Dendritic cell treated with granulocyte-macrophage colony-stimulating factor and Interleukin-4, amounts not matched to agents 40 ng/mL and 50 ng/mL, for 4 days (primary cell): ENCODE results near the gene GPC3.

Experiments
- H3K27ac Mint-ChIP-seq: one replicate; pipeline ENCODE4 v1.8.0; 2022; ENCODE audit warnings: mild to moderate bottlenecking, mixed read lengths
- H3K27me3 Mint-ChIP-seq: one replicate; pipeline ENCODE4 v1.8.0; 2022; ENCODE audit warnings: mild to moderate bottlenecking, mixed read lengths
- H3K36me3 Mint-ChIP-seq: one replicate; pipeline ENCODE4 v1.8.0; 2022; ENCODE audit warnings: low read depth, mixed read lengths
- H3K4me1 Mint-ChIP-seq: one replicate; pipeline ENCODE4 v1.8.0; 2022; ENCODE audit warnings: low read depth, mixed read lengths
- H3K4me3 Mint-ChIP-seq: one replicate; pipeline ENCODE4 v1.8.0; 2022; ENCODE audit warnings: mild to moderate bottlenecking, moderate library complexity, mixed read lengths
- H3K9me3 Mint-ChIP-seq: one replicate; pipeline ENCODE4 v1.8.0; 2022; ENCODE audit warnings: mixed read lengths
- intact Hi-C: fragments of 100-400 bp; cut with micrococcal nuclease; formaldehyde crosslinking; loops from one replicate; pipeline ENCODE4 v1.15.0; 2022

The GPC3 gene

DNA sequence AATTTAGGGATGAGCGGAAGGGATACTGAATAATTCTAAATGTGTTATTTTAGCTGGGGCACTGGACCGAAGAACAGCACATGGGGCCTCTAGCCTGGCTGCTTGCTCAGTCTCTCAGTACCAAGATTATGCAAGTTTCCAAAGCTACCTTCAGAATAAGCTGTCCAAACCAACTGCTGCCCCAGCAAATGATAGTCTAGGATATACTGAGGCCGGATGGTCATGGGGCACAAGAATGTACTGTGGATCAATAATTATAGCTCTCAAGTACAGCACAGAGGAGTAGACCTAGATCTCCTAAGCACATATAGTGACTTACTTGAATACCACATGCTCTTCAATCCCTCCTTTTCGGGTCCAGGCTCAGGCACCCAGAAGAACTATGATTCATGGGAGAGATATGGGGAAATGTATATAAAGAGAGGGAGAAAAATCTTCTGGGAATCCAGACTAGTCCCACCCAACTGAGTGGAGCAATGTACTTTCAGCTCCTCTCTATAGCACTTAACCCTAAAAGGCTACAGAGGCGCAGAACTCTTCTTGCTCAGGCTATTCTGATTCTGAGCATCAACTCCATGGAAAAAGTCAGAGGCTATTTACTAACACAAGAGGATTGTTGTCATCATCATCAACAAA, 409.8 kb downstream of the GPC3 start:
- Mint-ChIP-seq H3K36me3 (no peaks in the 10 kb centered on the region), H3K9me3 (peaks cover 9% of the 10 kb centered on the region), H3K27me3 (peaks cover 8% of the 10 kb centered on the region), H3K27ac (no peak overlapping the region), H3K4me3 (no peak overlapping the region), H3K4me1 (peaks cover 8% of the 10 kb centered on the region)
- intact Hi-C loops: no loop called here

DNA sequence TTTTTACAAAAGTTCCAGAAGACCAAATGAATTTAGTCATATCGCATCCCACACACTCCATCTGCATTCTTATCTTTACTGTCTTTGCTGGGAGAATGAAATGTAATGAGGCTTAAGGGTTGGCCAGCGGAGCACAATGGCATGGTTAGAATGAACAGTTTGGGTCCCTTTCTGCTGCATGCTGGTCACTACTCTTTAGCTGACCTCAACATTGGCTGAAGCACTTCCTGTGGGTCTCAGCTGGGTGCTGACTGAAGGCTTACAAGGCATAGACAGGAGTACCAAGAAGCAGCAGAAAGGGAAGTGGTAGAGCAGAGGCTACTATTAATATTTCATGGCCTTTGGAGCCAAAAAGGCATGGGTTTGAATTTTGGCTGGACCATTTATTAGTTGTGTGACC, 410.7 kb downstream of the GPC3 start:
- no peak overlapping the region for H3K4me3 Mint-ChIP-seq
- no peaks in the 10 kb centered on the region for H3K36me3 Mint-ChIP-seq
- H3K4me1 Mint-ChIP-seq: peaks cover 3% of the 10 kb centered on the region
- no peak overlapping the region for H3K27ac Mint-ChIP-seq
- intact Hi-C loops: no loop called here
- H3K9me3 Mint-ChIP-seq: peaks cover 9% of the 10 kb centered on the region
- peaks cover 5% of the 10 kb centered on the region for H3K27me3 Mint-ChIP-seq

DNA sequence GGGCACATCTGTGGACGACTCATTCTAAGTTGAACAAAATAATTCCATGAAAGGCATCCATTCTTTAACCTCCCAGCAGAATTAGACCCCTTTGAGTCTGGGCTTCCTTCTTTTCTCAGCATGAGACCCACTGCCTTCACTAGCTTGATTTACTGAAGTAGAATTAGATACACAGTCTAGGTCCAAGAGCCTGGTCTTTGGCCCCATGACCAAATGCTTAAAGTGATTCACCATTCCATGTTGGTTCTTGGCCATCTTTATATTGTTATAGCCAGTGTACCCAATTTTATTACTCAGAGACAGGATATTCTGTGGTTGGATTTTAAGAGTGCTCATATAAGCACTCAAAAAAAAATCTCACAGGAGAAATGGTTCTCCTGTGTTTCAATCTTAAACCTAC, 414.8 kb downstream of the GPC3 start:
- intact Hi-C loops: no loop called here

DNA sequence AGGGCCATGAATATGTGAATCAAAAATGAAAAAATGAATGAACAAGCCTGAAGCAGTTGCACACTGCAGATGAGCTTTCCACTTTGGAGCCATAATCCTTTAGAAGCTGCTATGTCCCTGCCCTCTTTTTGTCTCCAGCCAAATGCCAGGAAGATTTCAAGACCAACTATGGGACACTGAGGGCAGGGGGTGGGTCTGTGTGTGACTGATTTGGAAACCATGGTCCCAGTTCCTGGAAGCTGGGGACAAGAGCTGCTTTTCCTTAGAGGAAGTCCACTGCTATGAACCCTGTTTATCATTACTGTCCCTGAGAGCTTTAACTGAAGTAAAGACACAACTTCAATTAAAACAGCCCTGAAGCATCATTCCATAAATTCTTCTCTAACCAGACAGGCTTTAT, 416.2 kb downstream of the GPC3 start:
- Mint-ChIP-seq H3K4me3 (no peak overlapping the region), H3K27ac (no peak overlapping the region), H3K9me3 (peaks cover 9% of the 10 kb centered on the region), H3K4me1 (no peaks in the 10 kb centered on the region), H3K36me3 (no peaks in the 10 kb centered on the region), H3K27me3 (peaks cover 3% of the 10 kb centered on the region)
- intact Hi-C loops: loop anchor here (5.0 kb wide), 1 partner anchor 38 kb away; no protein-coding TSS in a partner anchor

More for the DNA sequence above, 414.8 kb downstream of the GPC3 start:
- Mint-ChIP-seq H3K27ac (no peak overlapping the region), H3K36me3 (no peaks in the 10 kb centered on the region), H3K4me1 (no peaks in the 10 kb centered on the region), H3K9me3 (peaks cover 9% of the 10 kb centered on the region), H3K4me3 (no peak overlapping the region), H3K27me3 (no peaks in the 10 kb centered on the region)

DNA sequence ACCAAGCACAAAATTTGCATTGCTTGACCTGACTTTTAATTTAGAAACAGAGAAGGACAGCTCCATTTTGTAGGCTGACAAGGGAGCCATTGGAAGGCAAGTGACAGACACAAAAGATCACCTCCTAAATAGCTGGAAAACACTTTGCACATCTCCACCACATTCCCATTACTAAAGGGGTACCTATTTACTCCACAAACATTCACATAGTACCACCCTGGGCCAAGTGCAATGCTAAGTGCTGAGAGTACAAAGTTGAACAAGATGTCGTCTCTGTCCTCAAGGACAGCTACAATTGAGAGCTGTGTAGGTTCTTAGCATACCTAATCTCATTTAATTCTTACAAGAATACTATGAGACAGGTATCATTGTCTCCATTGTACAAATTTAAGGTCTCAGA, 417.3 kb downstream of the GPC3 start:
- intact Hi-C loops: loop anchor here (5.0 kb wide), 1 partner anchor 39 kb away; no protein-coding TSS in a partner anchor
- Mint-ChIP-seq H3K4me3 (no peak overlapping the region), H3K4me1 (no peaks in the 10 kb centered on the region)

DNA sequence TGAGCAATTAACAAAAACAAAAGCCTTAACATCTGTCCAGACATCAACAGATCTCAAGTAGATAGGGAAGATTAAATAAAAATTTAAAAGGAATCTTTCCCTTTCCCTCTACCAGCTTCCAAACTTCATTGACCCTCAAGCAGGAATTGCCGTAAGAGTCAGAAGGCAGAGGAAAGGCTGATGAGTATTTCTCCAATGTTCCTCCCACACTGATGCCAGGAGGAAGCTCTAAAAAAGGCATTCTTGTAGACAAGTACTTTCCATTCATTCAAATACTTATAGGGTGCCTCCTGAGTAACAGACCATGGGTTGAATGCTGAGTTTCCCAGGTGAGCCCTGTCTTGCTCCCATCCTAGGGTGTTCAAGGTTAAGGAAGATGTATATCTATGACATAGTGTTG, 418.5 kb downstream of the GPC3 start:
- peaks cover under 1% of the 10 kb centered on the region for H3K9me3 Mint-ChIP-seq
- H3K4me1 Mint-ChIP-seq: no peaks in the 10 kb centered on the region
- no peaks in the 10 kb centered on the region for H3K36me3 Mint-ChIP-seq
- intact Hi-C loops: loop anchor here (5.0 kb wide), 1 partner anchor 40 kb away; no protein-coding TSS in a partner anchor
- no peak overlapping the region for H3K27ac Mint-ChIP-seq
- H3K27me3 Mint-ChIP-seq: peaks cover 3% of the 10 kb centered on the region
- H3K4me3 Mint-ChIP-seq: no peak overlapping the region

More for the DNA sequence above, 417.3 kb downstream of the GPC3 start:
- Mint-ChIP-seq H3K27me3 (peaks cover 3% of the 10 kb centered on the region), H3K9me3 (peaks cover 9% of the 10 kb centered on the region), H3K36me3 (no peaks in the 10 kb centered on the region), H3K27ac (no peak overlapping the region)

DNA sequence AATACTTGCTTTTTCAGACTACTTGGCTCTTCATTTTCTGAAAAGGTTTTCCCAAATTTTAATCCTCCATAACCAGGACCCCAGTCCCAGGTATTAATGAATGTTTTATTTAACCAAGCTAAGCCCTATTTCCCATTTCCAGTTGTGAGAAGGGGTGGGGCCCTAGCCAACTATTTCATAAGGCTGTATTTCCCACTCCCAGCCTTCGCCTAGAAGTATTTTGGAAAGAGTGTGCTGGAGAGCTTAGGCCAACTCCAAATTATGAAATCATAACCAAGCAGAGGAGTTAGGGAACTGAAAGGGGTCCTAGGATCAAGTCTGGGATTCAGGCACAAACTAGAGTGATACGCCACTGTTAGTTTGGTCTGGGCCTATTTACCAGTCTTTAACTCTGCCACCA, 421.7 kb downstream of the GPC3 start:
- Mint-ChIP-seq H3K27ac (no peak overlapping the region), H3K9me3 (no peaks in the 10 kb centered on the region), H3K36me3 (no peaks in the 10 kb centered on the region), H3K27me3 (peaks cover 5% of the 10 kb centered on the region), H3K4me1 (no peaks in the 10 kb centered on the region), H3K4me3 (no peak overlapping the region)
- intact Hi-C loops: no loop called here

DNA sequence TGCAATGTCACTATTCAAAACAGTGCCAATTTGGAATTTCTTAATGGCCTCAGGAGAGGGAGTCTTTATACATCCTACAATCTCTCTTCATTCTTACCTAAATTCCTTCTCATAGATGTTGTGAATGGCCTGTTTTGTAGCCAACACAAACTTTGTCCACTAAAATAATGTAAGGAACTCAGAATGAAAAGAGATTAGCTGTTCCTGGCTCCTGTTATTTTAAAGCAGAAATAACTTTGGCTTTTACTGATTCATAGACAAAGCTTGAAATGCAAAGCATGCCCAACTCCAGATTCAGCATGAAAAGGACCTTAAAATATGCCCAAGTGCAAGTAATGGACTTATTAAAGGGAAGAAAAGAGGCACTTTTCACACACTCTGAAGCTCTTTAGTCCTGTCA, 424.1 kb downstream of the GPC3 start:
- Mint-ChIP-seq H3K4me3 (no peak overlapping the region), H3K36me3 (no peaks in the 10 kb centered on the region), H3K27ac (no peak overlapping the region), H3K4me1 (peaks cover 15% of the 10 kb centered on the region), H3K9me3 (no peaks in the 10 kb centered on the region), H3K27me3 (peaks cover 5% of the 10 kb centered on the region)
- intact Hi-C loops: no loop called here

DNA sequence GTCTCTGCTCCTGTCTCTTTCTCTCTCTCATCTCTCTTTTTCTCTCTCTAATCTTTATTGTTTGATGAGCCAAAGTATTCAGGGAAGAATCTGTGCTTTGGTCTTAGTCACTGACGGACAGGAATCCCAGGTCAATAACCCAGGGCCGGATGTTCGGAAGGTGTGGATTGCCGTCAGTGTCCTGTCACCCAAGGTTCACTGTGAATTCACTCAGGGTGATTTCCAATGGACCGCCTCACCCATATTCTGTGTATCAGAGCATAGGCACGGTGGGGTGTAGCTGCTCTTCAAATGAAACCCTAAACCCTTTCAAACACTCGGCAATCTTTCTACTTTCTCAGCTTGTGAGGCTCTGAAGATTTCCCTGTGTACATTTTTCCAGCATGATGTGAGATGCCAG, 425.5 kb downstream of the GPC3 start:
- intact Hi-C loops: no loop called here
- Mint-ChIP-seq H3K36me3 (peaks cover 7% of the 10 kb centered on the region), H3K4me3 (no peak overlapping the region), H3K27me3 (peaks cover 2% of the 10 kb centered on the region), H3K9me3 (peaks cover 8% of the 10 kb centered on the region), H3K27ac (no peak overlapping the region), H3K4me1 (peaks cover 28% of the 10 kb centered on the region)

DNA sequence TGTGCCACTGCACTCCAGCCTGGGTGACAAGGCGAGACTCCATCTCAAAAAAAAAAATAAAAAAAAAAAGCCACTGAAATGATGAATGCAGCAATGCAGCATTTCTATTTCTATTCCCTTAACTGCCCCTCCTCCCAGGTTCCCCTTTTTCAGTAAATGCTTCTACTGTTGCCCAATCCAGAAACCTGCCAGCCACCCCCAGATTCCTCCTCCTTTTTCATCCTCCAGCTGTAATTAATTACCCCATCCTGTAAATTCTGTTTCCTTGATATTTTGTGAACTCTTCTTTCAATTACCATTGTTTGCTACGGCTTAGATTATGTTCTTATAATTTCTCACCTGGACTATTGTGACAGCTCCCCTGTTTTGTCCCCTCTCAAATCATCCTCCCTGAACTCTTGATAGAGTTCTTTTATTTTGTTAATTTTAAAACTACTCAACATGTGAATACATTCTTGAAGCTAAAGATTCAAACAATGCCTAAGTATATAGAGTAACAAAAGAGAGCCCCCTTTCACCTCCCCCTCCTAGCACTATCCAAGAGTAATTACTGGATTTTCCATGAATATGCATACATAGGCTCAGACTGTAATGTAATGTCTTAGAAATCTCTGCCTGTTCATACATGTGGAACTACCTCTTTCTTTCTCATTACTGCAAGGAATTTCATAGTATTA, 429.5 kb downstream of the GPC3 start:
- Mint-ChIP-seq H3K9me3 (peaks cover 21% of the 10 kb centered on the region), H3K4me1 (peaks cover 28% of the 10 kb centered on the region), H3K27ac (no peak overlapping the region), H3K27me3 (peaks cover 2% of the 10 kb centered on the region), H3K36me3 (peaks cover 20% of the 10 kb centered on the region), H3K4me3 (no peak overlapping the region)
- intact Hi-C loops: no loop called here

DNA sequence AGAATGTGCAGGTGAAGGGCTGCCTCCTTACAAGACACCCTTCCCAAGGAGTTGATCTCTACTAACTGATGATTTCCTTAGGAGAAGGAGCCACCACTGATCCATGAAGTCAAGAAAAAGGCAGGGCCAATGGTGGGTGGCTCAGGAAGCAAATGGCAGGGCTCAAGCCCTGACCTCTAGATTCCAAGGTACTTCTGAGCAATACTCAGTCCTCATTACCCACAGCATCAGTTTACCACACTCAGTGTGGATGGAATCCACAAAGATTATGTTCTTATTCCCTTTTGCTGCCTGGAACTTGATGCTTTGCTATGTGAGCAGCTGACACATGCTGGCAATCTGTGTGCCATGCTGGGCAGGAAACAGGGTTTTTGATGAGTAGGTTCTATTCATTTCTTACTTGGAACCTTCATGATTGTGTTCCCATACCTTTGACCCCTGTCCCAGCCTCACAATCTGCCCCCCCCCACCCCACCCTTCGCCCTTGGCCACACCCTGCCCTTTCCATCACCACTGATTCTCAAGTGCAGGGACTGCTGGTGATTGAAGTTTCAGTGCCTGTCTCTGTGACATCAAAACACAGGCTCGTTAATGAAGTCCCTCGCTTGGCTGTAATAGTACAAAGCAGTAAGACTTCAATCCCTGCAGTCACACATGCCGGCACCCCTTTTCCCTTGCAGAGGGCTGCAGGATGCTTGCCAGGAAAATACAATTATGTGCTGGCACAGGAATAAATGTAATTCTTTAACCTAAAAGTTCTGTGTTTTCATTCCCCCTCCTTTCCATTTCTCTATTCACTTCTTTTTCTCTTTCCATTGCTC, 434.5 kb downstream of the GPC3 start:
- H3K27ac Mint-ChIP-seq: no peak overlapping the region
- intact Hi-C loops: no loop called here

DNA sequence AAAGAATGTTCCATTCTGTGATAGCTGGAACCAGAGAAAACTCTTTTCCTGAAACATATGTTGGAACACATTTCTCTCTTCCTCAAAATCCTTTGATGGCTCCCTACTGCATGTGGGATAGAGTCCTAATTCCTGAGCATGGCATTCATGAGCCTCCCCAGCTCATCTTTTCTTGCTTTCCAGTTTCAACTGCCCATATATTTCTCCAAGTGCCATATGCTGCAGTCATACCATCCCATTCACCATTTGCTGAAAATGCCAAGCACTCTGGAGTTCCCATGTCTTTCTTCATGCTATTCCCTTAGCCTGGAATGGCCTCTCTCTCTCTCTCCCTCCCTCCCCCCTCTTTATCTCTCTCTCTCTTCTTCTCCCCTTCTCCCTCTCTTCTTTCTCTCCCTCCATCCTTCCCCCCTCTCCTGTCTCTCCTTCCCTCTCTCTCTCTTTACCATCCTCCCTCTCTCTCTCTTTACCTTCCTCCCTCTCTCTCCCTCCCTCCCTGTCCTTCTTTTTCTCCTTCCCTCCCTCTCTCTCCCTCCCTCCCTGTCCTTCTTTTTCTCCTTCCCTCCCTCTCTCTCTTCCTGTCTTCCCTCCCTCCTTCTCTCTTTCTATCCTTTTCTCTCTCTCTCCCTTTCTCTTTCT, 436.0 kb downstream of the GPC3 start:
- intact Hi-C loops: loop anchor here (10.0 kb wide), 1 partner anchor 55 kb away; no protein-coding TSS in a partner anchor
- peaks cover 10% of the 10 kb centered on the region for H3K4me1 Mint-ChIP-seq
- H3K36me3 Mint-ChIP-seq: peaks cover 8% of the 10 kb centered on the region

More for the DNA sequence above, 434.5 kb downstream of the GPC3 start:
- Mint-ChIP-seq H3K4me3 (no peak overlapping the region), H3K4me1 (peaks cover 14% of the 10 kb centered on the region), H3K36me3 (peaks cover 20% of the 10 kb centered on the region), H3K27me3 (no peaks in the 10 kb centered on the region), H3K9me3 (peaks cover 21% of the 10 kb centered on the region)

DNA sequence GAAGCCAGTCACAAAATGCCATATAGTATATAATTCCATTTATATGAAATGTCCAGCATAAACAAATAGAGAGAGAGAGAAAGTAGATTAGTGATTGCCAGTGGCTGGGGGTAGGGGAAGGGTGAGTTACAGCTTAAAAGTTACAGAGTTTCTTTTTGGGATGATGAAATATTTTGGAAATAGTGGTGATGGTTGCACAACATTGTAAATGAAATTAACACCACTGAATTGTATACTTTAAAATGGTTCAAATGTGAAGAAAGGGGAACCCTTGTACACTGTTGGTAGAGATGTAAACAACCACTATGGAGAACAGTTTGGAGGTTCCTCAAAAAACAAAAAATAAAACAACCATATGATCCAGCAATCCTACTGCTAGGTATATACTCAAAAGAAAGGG, 439.0 kb downstream of the GPC3 start:
- H3K27me3 Mint-ChIP-seq: no peaks in the 10 kb centered on the region
- intact Hi-C loops: loop anchor here (10.0 kb wide), 1 partner anchor 58 kb away; no protein-coding TSS in a partner anchor
- peaks cover 10% of the 10 kb centered on the region for H3K4me1 Mint-ChIP-seq
- no peak overlapping the region for H3K4me3 Mint-ChIP-seq
- H3K9me3 Mint-ChIP-seq: no peaks in the 10 kb centered on the region
- H3K27ac Mint-ChIP-seq: no peak overlapping the region
- no peaks in the 10 kb centered on the region for H3K36me3 Mint-ChIP-seq

More for the DNA sequence above, 436.0 kb downstream of the GPC3 start:
- no peak overlapping the region for H3K4me3 Mint-ChIP-seq
- H3K27me3 Mint-ChIP-seq: no peaks in the 10 kb centered on the region
- peaks cover 9% of the 10 kb centered on the region for H3K9me3 Mint-ChIP-seq
- H3K27ac Mint-ChIP-seq: no peak overlapping the region
